GM23338 (cell line): ENCODE results near the gene GLRX. TPM values are rescaled to one million over a fixed set of nuclear protein-coding genes. Genes with fewer than 3 reads are reported as not detected.

Experiments used
- EZH2 ChIP-seq: fragments of 200-600 bp; sonication (generic); IDR thresholded peaks from one replicate; pipeline ENCODE4 v1.8.0; 2017; ENCODE audit warnings: antibody characterized with exemption, mild to moderate bottlenecking, low read depth; ENCODE audit not compliant: unreplicated experiment
- EZH2phosphoT487 ChIP-seq: fragments of 200-600 bp; sonication (generic); IDR thresholded peaks from one replicate; pipeline ENCODE4 v1.8.1; 2018; ENCODE audit warnings: antibody characterized with exemption; ENCODE audit not compliant: unreplicated experiment
- JUNB ChIP-seq: IDR thresholded peaks from one replicate; pipeline ENCODE4 v1.6.1; 2016; ENCODE audit warnings: antibody characterized with exemption; ENCODE audit not compliant: unreplicated experiment
- POLR2AphosphoS5 ChIP-seq: IDR thresholded peaks from 2 replicates; pipeline ENCODE4 v1.6.1; 2016; ENCODE audit warnings: antibody characterized with exemption, low read depth
- STAT1 ChIP-seq: IDR thresholded peaks from one replicate; pipeline ENCODE4 v1.6.1; 2016; ENCODE audit warnings: antibody characterized with exemption; ENCODE audit not compliant: unreplicated experiment
- ZNF331 ChIP-seq: fragments of 250-450 bp; sonication (Bioruptor Pico); IDR thresholded peaks from 2 replicates; pipeline ENCODE4 v1.5.0; 2020; ENCODE audit warnings: low read depth, mild to moderate bottlenecking, moderate library complexity
- polyA plus RNA-seq: library from polyadenylated mRNA; unstranded; fragments of >200 nt; fragmentation: Nextera tagmentation; extraction: Ambion mirVana; gene quantifications from 2 replicates; pipeline ENCODE4 v1.2.1, GENCODE V29; 2016
- total RNA-seq: library from RNA; depleted of rRNA; stranded (reverse); fragments of >200 nt; shearing (Covaris generic); gene quantifications from 2 replicates; pipeline ENCODE4 v1.2.3, GENCODE V29; 2014
- TF ChIP-seq, protein P1 (sequence below): fragments of 250-450 bp; sonication (Bioruptor Pico); IDR thresholded peaks from 2 replicates; pipeline ENCODE4 v1.5.0; 2020; ENCODE audit warnings: mild to moderate bottlenecking, moderate library complexity
- TF ChIP-seq, protein P2 (sequence below): IDR thresholded peaks from one replicate; pipeline ENCODE4 v1.6.1; 2018; ENCODE audit warnings: antibody characterized with exemption; ENCODE audit not compliant: unreplicated experiment
- TF ChIP-seq, protein P3 (sequence below): IDR thresholded peaks from 2 replicates; pipeline ENCODE4 v1.6.1; 2016; ENCODE audit warnings: antibody characterized with exemption

Gene GLRX
- total and polyA plus RNA-seq, 2 experiments from 2014 or later = 9.5 to 42.2 TPM

DNA sequence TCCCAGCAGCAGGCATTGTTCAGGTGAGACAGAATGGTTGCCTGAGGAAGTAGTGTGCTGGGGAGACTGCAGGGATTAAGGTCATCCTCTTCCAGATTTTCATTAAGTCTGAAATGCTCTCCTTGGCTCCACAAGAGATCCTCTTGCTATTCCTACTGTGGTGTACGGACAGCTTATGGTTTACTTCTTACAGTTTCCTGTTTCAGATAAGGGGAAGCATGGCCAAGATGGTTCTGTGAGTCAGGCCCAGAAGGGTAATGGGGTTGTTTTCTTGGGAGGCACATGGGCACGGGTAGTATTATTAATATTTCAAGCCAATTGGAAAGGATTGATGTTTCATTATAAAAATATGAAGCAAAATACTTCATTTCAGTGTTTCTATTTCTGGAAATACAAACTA lies 42.9 kb downstream of the GLRX start (continued):
- TF ChIP-seq, protein P1, sequence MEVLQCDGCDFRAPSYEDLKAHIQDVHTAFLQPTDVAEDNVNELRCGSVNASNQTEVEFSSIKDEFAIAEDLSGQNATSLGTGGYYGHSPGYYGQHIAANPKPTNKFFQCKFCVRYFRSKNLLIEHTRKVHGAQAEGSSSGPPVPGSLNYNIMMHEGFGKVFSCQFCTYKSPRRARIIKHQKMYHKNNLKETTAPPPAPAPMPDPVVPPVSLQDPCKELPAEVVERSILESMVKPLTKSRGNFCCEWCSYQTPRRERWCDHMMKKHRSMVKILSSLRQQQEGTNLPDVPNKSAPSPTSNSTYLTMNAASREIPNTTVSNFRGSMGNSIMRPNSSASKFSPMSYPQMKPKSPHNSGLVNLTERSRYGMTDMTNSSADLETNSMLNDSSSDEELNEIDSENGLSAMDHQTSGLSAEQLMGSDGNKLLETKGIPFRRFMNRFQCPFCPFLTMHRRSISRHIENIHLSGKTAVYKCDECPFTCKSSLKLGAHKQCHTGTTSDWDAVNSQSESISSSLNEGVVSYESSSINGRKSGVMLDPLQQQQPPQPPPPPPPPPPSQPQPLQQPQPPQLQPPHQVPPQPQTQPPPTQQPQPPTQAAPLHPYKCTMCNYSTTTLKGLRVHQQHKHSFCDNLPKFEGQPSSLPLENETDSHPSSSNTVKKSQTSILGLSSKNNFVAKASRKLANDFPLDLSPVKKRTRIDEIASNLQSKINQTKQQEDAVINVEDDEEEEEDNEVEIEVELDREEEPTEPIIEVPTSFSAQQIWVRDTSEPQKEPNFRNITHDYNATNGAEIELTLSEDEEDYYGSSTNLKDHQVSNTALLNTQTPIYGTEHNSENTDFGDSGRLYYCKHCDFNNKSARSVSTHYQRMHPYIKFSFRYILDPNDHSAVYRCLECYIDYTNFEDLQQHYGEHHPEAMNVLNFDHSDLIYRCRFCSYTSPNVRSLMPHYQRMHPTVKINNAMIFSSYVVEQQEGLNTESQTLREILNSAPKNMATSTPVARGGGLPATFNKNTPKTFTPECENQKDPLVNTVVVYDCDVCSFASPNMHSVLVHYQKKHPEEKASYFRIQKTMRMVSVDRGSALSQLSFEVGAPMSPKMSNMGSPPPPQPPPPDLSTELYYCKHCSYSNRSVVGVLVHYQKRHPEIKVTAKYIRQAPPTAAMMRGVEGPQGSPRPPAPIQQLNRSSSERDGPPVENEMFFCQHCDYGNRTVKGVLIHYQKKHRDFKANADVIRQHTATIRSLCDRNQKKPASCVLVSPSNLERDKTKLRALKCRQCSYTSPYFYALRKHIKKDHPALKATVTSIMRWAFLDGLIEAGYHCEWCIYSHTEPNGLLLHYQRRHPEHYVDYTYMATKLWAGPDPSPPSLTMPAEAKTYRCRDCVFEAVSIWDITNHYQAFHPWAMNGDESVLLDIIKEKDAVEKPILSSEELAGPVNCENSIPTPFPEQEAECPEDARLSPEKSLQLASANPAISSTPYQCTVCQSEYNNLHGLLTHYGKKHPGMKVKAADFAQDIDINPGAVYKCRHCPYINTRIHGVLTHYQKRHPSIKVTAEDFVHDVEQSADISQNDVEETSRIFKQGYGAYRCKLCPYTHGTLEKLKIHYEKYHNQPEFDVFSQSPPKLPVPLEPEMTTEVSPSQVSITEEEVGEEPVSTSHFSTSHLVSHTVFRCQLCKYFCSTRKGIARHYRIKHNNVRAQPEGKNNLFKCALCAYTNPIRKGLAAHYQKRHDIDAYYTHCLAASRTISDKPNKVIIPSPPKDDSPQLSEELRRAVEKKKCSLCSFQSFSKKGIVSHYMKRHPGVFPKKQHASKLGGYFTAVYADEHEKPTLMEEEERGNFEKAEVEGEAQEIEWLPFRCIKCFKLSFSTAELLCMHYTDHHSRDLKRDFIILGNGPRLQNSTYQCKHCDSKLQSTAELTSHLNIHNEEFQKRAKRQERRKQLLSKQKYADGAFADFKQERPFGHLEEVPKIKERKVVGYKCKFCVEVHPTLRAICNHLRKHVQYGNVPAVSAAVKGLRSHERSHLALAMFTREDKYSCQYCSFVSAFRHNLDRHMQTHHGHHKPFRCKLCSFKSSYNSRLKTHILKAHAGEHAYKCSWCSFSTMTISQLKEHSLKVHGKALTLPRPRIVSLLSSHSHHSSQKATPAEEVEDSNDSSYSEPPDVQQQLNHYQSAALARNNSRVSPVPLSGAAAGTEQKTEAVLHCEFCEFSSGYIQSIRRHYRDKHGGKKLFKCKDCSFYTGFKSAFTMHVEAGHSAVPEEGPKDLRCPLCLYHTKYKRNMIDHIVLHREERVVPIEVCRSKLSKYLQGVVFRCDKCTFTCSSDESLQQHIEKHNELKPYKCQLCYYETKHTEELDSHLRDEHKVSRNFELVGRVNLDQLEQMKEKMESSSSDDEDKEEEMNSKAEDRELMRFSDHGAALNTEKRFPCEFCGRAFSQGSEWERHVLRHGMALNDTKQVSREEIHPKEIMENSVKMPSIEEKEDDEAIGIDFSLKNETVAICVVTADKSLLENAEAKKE (CRISPR knock-in tag) = no peak
- TF ChIP-seq EZH2 (no peak), POLR2AphosphoS5 (no peak), ZNF331 (CRISPR knock-in tag) (no peak), JUNB (no peak), EZH2phosphoT487 (no peak), STAT1 (no peak)
- TF ChIP-seq, protein P2, sequence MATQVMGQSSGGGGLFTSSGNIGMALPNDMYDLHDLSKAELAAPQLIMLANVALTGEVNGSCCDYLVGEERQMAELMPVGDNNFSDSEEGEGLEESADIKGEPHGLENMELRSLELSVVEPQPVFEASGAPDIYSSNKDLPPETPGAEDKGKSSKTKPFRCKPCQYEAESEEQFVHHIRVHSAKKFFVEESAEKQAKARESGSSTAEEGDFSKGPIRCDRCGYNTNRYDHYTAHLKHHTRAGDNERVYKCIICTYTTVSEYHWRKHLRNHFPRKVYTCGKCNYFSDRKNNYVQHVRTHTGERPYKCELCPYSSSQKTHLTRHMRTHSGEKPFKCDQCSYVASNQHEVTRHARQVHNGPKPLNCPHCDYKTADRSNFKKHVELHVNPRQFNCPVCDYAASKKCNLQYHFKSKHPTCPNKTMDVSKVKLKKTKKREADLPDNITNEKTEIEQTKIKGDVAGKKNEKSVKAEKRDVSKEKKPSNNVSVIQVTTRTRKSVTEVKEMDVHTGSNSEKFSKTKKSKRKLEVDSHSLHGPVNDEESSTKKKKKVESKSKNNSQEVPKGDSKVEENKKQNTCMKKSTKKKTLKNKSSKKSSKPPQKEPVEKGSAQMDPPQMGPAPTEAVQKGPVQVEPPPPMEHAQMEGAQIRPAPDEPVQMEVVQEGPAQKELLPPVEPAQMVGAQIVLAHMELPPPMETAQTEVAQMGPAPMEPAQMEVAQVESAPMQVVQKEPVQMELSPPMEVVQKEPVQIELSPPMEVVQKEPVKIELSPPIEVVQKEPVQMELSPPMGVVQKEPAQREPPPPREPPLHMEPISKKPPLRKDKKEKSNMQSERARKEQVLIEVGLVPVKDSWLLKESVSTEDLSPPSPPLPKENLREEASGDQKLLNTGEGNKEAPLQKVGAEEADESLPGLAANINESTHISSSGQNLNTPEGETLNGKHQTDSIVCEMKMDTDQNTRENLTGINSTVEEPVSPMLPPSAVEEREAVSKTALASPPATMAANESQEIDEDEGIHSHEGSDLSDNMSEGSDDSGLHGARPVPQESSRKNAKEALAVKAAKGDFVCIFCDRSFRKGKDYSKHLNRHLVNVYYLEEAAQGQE = no peak
- TF ChIP-seq, protein P3, sequence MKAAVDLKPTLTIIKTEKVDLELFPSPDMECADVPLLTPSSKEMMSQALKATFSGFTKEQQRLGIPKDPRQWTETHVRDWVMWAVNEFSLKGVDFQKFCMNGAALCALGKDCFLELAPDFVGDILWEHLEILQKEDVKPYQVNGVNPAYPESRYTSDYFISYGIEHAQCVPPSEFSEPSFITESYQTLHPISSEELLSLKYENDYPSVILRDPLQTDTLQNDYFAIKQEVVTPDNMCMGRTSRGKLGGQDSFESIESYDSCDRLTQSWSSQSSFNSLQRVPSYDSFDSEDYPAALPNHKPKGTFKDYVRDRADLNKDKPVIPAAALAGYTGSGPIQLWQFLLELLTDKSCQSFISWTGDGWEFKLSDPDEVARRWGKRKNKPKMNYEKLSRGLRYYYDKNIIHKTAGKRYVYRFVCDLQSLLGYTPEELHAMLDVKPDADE = no peak
